ENCODE measurements around the gene PLXNA1.

PLXNA1 gene

DNA sequence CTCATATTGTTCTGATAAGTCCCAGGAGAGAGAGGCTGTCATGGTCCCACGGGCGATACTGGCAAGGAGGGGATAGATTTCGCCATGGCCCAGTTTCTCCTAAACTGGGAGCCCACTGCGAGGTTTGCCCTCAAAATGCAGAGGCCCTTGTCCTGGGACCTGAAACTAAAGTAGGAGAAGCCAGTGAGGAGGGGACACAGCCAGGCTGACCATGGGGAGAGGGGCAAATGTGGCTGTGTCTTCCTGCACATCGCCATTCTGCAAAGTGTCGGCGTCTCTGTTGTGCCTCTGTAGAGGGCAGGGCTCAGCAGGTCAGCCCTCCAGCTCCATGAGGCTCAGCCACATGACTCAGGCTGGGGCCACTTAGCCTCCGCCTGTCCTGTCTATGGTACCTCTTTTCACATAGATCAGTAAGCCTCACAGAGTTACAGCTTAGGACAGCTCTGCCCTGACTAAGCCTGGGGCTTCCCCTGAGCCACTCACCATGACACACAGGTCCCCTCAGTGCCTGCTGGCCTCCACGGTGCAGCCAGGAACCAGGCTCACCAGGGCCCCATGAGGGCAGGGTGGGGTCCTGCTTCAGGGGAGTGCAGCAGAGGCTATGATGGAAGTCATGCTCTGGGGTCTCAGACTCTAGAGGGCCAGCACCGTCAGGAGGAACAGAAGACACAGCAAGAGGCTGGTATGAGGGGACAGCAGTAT is 28.6 kb upstream of the PLXNA1 start:
- H3K4me3 ChIP-seq (ENCODE audit: low read depth, low read length): no peak overlapping the region
- no peaks in the 10 kb centered on the region for H3K79me2 ChIP-seq (ENCODE audit: control insufficient read depth, insufficient read depth, low read length, unreplicated experiment)
- H2AFZ ChIP-seq (ENCODE audit: low read length, unreplicated experiment): no peak overlapping the region
- H3K27me3 ChIP-seq (ENCODE audit: insufficient read depth, low read length): no peaks in the 10 kb centered on the region
- no peaks in the 10 kb centered on the region for H3K36me3 ChIP-seq (ENCODE audit: insufficient read depth, low read length)
- H3K4me1 ChIP-seq (ENCODE audit: control insufficient read depth, insufficient read depth, low read length, unreplicated experiment): peaks cover 9% of the 10 kb centered on the region
- no peak overlapping the region for H3K27ac ChIP-seq (ENCODE audit: low read depth, low read length)

DNA sequence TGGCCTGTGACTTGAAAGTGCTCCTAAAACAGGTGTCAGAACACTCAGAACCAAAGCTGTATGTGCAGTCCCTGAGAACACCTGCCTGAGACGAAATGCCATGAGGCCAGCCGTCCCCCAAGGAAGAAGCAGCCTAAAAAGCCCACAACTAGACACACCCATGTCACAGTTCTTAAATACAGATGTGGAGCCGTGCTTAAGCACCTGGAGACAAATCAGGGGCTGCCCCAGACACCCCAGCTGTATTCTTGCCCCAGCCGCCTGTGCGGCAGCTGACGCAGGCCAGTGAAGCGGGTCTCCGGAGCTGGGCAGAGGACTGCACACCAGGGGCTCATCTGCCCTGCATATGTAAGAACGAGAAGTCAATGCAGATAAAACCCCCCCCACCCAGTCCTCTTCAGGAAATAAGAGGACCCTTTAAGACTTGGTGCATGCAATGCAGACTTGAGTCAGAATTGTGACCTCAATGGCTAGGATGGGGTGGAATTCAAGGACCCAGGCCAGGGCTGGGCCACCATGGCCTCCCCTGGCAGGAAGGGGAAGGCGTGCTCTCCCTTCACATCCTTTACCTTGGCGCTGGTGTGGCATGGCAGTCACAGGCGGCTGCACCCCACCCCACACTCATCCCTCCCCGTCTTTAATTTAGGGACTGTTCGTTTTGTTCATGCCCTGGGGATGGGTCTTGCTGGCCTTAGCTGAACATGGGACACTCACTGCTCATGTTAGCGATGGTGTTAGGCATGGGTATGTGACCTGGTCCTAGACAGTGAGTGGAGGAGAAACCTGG is 27.7 kb upstream of the PLXNA1 start:
- H3K4me1 ChIP-seq (ENCODE audit: control insufficient read depth, insufficient read depth, low read length, unreplicated experiment): peaks cover 15% of the 10 kb centered on the region

DNA sequence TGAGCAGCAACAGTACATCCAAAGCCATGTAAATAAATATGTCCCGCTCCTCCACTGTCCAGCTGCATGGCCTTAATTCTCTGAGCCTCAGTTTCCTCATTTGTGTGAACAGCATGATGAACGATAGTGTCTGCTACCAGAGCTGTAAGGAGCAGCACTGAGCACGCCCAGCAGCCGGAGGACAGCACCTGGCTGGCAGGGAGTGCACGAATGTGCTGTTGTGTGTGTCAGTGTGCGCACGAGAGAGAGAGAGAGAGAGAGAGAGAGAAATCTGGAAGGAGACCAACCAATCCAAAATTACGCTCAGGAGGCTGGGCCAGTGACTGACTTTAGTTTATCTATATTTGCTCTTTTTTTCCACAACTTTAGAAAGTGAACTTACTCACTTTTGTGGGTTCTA is 26.6 kb upstream of the PLXNA1 start:
- H3K4me3 ChIP-seq (ENCODE audit: low read depth, low read length): no peak overlapping the region
- peaks cover 27% of the 10 kb centered on the region for H3K4me1 ChIP-seq (ENCODE audit: control insufficient read depth, insufficient read depth, low read length, unreplicated experiment)
- no peak overlapping the region for H3K27ac ChIP-seq (ENCODE audit: low read depth, low read length)
- no peaks in the 10 kb centered on the region for H3K36me3 ChIP-seq (ENCODE audit: insufficient read depth, low read length)
- no peaks in the 10 kb centered on the region for H3K27me3 ChIP-seq (ENCODE audit: insufficient read depth, low read length)
- H2AFZ ChIP-seq (ENCODE audit: low read length, unreplicated experiment): no peak overlapping the region
- H3K79me2 ChIP-seq (ENCODE audit: control insufficient read depth, insufficient read depth, low read length, unreplicated experiment): no peaks in the 10 kb centered on the region

More for the DNA sequence above, 27.7 kb upstream of the PLXNA1 start:
- Histone ChIP-seq H3K27ac (ENCODE audit: low read depth, low read length) (no peak overlapping the region), H3K36me3 (ENCODE audit: insufficient read depth, low read length) (no peaks in the 10 kb centered on the region), H2AFZ (ENCODE audit: low read length, unreplicated experiment) (no peak overlapping the region), H3K79me2 (ENCODE audit: control insufficient read depth, insufficient read depth, low read length, unreplicated experiment) (no peaks in the 10 kb centered on the region), H3K4me3 (ENCODE audit: low read depth, low read length) (no peak overlapping the region), H3K27me3 (ENCODE audit: insufficient read depth, low read length) (no peaks in the 10 kb centered on the region)

DNA sequence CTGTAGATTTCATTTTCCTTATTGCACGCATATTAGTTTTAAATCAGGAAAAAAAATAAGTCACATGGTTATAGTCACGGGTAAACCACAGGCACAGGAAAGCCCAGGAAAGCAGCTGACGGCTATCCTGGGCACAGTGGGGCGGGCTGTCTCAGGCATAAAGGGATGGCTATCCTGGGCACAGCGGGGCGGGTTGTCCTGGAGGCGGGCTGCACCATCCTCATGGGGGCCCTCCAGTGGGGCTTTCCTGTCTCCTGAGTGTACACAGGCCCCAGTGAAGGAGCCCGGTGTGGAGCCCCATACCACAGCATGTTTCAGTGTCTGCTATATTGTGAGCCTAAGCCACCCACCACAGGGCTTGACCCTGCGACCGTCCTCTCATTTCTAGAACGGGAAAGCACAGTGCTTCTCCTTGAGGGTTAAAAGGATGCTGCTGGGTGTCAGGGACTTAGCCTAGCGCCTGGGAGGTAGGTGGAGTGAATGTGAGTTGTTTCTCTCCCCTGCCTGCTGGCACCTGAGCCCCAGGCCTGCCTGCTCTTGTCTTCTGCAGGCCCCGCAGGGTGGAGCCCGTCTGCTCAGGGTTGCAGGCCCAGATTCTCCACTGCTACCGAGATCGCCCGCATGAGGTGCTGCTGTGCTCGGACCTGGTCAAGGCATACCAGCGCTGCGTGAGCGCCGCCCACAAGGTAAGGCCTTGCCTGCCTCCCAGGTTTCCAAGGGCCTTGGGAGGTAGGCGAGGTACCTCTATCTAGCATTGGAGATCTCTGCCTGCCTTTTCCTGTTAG is 25.9 kb upstream of the PLXNA1 start:
- Histone ChIP-seq H3K4me3 (ENCODE audit: low read depth, low read length) (no peak overlapping the region), H3K27ac (ENCODE audit: low read depth, low read length) (no peak overlapping the region), H3K4me1 (ENCODE audit: control insufficient read depth, insufficient read depth, low read length, unreplicated experiment) (peaks cover 34% of the 10 kb centered on the region), H2AFZ (ENCODE audit: low read length, unreplicated experiment) (no peak overlapping the region), H3K27me3 (ENCODE audit: insufficient read depth, low read length) (no peaks in the 10 kb centered on the region), H3K36me3 (ENCODE audit: insufficient read depth, low read length) (no peaks in the 10 kb centered on the region), H3K79me2 (ENCODE audit: control insufficient read depth, insufficient read depth, low read length, unreplicated experiment) (no peaks in the 10 kb centered on the region)

DNA sequence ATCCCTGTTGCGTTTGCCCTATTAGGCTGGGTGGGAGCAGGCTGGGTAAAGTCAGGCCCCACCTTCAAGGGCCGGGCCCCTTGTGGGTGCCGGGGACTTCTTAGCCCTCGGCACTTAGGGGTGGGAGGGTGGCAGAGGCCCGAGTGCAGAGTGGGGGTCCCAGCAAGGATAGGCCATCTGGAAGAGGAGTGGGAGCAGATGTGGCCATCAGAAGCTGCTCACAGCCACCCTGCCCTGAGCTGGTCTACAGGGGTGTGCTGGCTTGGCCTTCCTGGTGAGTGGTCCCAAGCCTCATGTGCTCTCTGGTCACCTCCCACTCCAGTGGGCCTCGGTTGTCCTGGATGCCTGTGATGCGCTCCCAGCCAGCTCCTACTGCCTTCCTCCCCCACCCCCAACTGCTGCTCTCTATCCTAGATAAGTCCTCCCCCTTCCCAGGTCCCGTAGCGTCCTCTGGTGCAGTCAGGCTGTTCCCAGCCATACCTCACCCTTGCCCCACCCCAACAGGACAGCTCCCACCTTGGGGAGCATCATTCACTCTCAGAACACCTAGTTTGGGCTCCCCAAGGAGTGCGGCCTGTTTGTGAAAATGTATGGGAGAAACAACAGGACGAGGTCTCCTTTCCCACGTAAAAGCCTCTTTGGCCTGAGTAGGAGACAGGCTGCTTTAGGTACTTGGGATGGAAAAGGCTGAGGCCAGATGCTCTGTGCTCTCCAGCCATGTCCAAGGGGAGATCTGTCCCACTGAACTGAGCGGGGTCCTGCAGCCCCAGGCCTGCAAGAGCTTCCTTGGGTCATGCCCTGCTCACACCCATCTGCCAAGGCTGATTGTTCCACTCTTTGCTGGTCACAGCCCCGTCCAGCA is 24.9 kb upstream of the PLXNA1 start:
- H3K4me1 ChIP-seq (ENCODE audit: control insufficient read depth, insufficient read depth, low read length, unreplicated experiment): peaks cover 35% of the 10 kb centered on the region
- no peak overlapping the region for H3K27ac ChIP-seq (ENCODE audit: low read depth, low read length)
- no peak overlapping the region for H2AFZ ChIP-seq (ENCODE audit: low read length, unreplicated experiment)
- H3K36me3 ChIP-seq (ENCODE audit: insufficient read depth, low read length): no peaks in the 10 kb centered on the region
- H3K79me2 ChIP-seq (ENCODE audit: control insufficient read depth, insufficient read depth, low read length, unreplicated experiment): no peaks in the 10 kb centered on the region
- H3K27me3 ChIP-seq (ENCODE audit: insufficient read depth, low read length): no peaks in the 10 kb centered on the region
- H3K4me3 ChIP-seq (ENCODE audit: low read depth, low read length): no peak overlapping the region

DNA sequence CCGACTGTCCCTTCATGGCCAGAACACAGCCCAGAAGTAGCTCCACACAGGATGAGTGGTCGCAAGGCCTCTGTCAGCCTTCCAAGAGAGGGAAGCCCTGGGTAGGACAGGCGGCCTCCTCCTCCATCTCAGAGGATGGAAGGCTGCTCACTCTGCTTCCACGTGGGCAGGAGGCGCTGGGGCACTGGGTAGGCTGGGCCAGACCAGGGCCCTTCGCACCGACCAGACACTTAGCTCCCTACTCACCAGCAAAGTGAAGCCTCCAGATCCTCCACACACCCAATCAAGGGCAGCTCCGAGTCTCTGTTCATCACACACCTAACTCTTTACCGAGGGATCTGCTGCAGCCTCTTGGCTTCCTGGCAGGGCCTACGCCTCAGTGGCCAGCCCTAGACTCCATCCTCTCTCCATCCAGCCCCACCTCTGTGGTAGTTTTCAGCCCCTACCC is 24.3 kb upstream of the PLXNA1 start:
- no peak overlapping the region for H3K4me3 ChIP-seq (ENCODE audit: low read depth, low read length)
- H3K79me2 ChIP-seq (ENCODE audit: control insufficient read depth, insufficient read depth, low read length, unreplicated experiment): no peaks in the 10 kb centered on the region
- H3K27me3 ChIP-seq (ENCODE audit: insufficient read depth, low read length): no peaks in the 10 kb centered on the region
- peaks cover 35% of the 10 kb centered on the region for H3K4me1 ChIP-seq (ENCODE audit: control insufficient read depth, insufficient read depth, low read length, unreplicated experiment)
- no peaks in the 10 kb centered on the region for H3K36me3 ChIP-seq (ENCODE audit: insufficient read depth, low read length)
- no peak overlapping the region for H2AFZ ChIP-seq (ENCODE audit: low read length, unreplicated experiment)
- no peak overlapping the region for H3K27ac ChIP-seq (ENCODE audit: low read depth, low read length)

DNA sequence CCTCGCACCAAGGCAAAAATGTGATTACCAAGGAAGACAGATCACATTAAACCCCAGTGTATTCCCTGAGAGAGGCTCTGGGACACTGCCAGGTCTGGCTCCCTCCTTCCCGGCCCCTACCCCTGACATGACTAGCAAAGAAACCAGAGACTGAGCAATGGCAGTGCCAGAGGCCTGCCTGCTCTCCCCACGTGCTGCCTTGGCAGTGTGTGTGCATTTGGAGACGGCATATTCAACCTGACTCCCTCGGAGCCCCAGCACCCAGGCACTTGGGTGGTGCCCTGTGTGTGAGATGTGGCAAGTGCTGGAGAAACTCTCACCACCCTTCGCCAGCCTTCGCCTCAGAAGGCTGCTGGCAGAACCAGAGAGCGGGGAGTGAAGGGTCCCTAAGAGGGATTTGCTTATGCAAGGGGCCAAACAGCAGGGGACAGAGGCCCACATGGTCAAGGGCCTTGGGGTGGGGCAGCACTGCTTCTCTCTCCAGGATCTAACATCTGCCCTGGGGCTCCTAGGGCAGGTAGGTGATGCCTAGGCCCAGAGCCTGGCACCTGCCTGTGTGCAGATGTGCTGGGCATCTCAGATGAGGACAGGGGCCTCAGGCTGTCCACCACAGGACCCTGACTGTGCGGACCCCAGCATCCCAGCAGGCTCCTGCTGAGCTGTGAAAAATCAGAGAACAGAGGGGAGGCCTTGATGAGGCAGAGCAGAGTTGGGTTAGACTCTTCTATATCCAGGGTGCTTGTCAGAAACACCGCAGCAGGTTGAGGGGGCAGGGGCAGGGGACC is 23.6 kb upstream of the PLXNA1 start:
- no peaks in the 10 kb centered on the region for H3K79me2 ChIP-seq (ENCODE audit: control insufficient read depth, insufficient read depth, low read length, unreplicated experiment)
- no peak overlapping the region for H3K4me3 ChIP-seq (ENCODE audit: low read depth, low read length)
- H3K36me3 ChIP-seq (ENCODE audit: insufficient read depth, low read length): no peaks in the 10 kb centered on the region
- H3K27me3 ChIP-seq (ENCODE audit: insufficient read depth, low read length): no peaks in the 10 kb centered on the region
- H3K4me1 ChIP-seq (ENCODE audit: control insufficient read depth, insufficient read depth, low read length, unreplicated experiment): peaks cover 29% of the 10 kb centered on the region
- no peak overlapping the region for H3K27ac ChIP-seq (ENCODE audit: low read depth, low read length)
- H2AFZ ChIP-seq (ENCODE audit: low read length, unreplicated experiment): no peak overlapping the region

DNA sequence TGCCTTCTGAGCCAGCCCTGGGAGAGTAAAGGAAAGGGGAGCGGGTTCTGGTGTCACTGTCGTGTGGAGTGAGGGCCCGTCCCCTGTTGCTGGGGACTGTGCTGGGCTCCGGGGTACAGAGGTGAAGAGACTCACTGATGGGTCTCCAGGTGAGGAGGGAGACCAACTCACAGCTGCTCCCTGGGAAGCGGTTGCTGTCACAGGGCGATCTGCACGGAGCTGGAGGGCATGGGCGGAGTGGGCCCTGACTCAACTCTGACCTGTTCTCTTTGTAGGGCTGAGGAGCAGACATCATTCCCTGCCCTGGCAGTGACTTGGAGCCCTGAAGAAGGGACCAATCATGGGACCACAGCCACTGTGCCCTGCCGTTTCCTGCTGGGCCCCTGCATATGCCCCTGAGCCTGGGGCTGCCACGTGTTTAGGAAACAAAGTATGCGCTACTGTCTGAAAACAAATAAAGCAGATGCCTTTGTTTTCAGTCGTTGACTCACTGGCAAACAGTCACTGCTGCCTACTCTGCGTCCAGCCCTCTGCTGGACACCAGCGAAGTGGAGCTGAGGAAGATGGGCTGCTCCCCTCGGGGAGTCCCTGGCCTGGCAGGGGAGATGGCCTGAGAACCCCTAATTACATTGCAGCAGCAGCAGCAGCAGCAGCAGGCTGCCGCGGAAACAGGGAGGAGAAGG is 22.9 kb upstream of the PLXNA1 start:
- Histone ChIP-seq H3K79me2 (ENCODE audit: control insufficient read depth, insufficient read depth, low read length, unreplicated experiment) (no peaks in the 10 kb centered on the region), H3K4me3 (ENCODE audit: low read depth, low read length) (no peak overlapping the region), H3K27ac (ENCODE audit: low read depth, low read length) (peak overlapping the region; percentile 68; the same call in 1 of the 2 replicates), H3K36me3 (ENCODE audit: insufficient read depth, low read length) (no peaks in the 10 kb centered on the region), H2AFZ (ENCODE audit: low read length, unreplicated experiment) (no peak overlapping the region), H3K27me3 (ENCODE audit: insufficient read depth, low read length) (no peaks in the 10 kb centered on the region), H3K4me1 (ENCODE audit: control insufficient read depth, insufficient read depth, low read length, unreplicated experiment) (peaks cover 26% of the 10 kb centered on the region)

DNA sequence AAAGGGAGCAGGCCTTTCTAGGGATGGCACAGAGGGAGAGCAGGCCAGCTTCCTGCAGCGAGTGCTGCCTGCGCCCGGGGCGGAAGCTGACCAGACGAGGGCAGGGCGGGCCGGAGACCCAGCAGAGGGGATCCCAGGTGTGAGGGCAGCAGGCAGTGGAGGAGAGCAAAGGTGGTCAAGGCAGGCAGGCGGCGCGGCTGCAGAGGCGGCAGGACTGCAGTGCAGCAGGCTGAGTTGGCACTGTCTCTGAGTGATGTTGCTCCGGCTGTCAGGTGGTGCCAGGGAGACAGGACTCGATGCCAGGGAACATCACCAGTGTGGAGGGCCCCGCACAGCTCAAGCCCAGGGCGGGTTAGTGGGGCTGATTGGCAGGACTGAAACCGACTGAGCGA is 22.3 kb upstream of the PLXNA1 start:
- no peak overlapping the region; the same call in 1 of the 2 replicates for H3K4me3 ChIP-seq (ENCODE audit: low read depth, low read length)
- H3K79me2 ChIP-seq (ENCODE audit: control insufficient read depth, insufficient read depth, low read length, unreplicated experiment): no peaks in the 10 kb centered on the region
- H3K27ac ChIP-seq (ENCODE audit: low read depth, low read length): peak overlapping the region; percentile 68
- H3K36me3 ChIP-seq (ENCODE audit: insufficient read depth, low read length): no peaks in the 10 kb centered on the region
- no peaks in the 10 kb centered on the region for H3K27me3 ChIP-seq (ENCODE audit: insufficient read depth, low read length)
- H3K4me1 ChIP-seq (ENCODE audit: control insufficient read depth, insufficient read depth, low read length, unreplicated experiment): peaks cover 26% of the 10 kb centered on the region
- no peak overlapping the region for H2AFZ ChIP-seq (ENCODE audit: low read length, unreplicated experiment)

All from ACC112 (cell line).